Memory B cell (primary cell): Measurements from ENCODE around the gene STK35.

Experiments used
- ATAC-seq: fragments of 150-1000 bp; cut with Tn5 transposase; 2 replicates; pipeline ENCODE4 v1.10.0; 2021; ENCODE audit warnings: low read depth, mild to moderate bottlenecking, moderate library complexity
- DNase-seq, 2 donors: peaks; one replicate each; pipeline ENCODE4 v3.0.0; 2022; ENCODE audit warnings: low spot score in 2 of 2
- H3K27ac Mint-ChIP-seq: one replicate; pipeline ENCODE4 v1.8.0; 2022; ENCODE audit warnings: mild to moderate bottlenecking, moderate library complexity, mixed read lengths
- H3K27me3 Mint-ChIP-seq: one replicate; pipeline ENCODE4 v1.8.0; 2022; ENCODE audit warnings: mixed read lengths
- H3K36me3 Mint-ChIP-seq: one replicate; pipeline ENCODE4 v1.8.0; 2022; ENCODE audit warnings: mild to moderate bottlenecking, mixed read lengths
- H3K4me1 Mint-ChIP-seq: one replicate; pipeline ENCODE4 v1.8.0; 2022; ENCODE audit warnings: mixed read lengths
- H3K4me3 Mint-ChIP-seq: one replicate; pipeline ENCODE4 v1.8.0; 2022; ENCODE audit warnings: mild to moderate bottlenecking, moderate library complexity, mixed read lengths
- H3K9me3 Mint-ChIP-seq: one replicate; pipeline ENCODE4 v1.8.0; 2022; ENCODE audit warnings: mixed read lengths

The STK35 gene

DNA sequence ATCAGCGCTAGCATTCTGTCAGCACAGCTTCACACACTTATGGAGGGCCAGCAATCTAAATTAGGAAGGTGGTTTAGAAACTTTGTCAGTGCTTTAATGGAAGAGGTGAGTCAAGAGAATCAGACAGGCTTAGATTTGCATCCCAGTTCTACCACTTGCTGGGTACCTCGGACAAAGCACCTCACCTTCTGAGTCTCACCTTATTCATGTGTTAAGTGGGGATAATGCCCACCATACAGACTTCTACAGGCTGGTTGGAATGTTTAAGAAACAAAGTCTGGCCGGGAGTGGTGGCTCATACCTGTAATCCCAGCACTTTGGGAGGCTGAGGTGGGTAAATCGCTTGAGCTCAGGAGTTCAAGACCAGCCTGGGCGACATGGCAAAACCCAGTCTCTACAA, 12.2 kb upstream of the STK35 start:
- Mint-ChIP-seq H3K27ac (no peak overlapping the region), H3K9me3 (no peaks in the 10 kb centered on the region), H3K4me1 (peaks cover 3% of the 10 kb centered on the region), H3K27me3 (peaks cover 14% of the 10 kb centered on the region), H3K4me3 (no peak overlapping the region), H3K36me3 (no peaks in the 10 kb centered on the region)
- DNase-seq (no peak), ATAC-seq (no peak)

DNA sequence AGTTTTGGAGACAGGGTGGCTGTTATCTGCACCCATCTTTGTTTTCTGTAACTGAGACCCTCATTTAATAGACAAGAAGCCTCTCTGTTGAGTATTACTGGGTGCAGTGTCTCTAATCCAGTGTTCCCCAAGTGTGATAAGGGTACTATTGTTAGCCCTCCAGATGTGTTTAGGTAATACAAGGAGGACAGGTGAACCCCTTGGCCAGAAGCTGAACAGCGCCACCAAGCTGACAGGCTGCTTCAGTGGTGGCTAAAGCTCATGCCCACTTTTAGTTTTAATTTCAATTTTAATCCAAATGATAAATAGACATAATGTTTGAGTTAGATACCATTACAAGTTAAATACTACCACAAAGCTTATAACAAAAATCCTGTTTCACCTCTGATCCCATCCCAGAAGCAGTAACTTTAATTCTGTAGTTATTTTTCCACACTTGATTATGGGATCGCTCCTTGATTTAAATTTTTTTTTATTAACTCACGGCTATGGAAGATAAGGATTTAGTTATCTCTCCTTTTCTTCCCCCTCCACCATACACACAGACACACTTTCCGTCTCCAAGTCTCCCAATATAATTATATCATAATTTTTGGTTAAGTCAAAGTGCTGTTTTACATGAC, 8.4 kb upstream of the STK35 start:
- Mint-ChIP-seq H3K27ac (peak overlapping the region; percentile 86), H3K36me3 (no peaks in the 10 kb centered on the region), H3K4me1 (peaks cover 3% of the 10 kb centered on the region), H3K9me3 (no peaks in the 10 kb centered on the region), H3K27me3 (peaks cover 15% of the 10 kb centered on the region), H3K4me3 (no peak overlapping the region)
- DNase-seq: peak in 1 of 2 donors; percentile 31
- peak; percentile 72 for ATAC-seq

DNA sequence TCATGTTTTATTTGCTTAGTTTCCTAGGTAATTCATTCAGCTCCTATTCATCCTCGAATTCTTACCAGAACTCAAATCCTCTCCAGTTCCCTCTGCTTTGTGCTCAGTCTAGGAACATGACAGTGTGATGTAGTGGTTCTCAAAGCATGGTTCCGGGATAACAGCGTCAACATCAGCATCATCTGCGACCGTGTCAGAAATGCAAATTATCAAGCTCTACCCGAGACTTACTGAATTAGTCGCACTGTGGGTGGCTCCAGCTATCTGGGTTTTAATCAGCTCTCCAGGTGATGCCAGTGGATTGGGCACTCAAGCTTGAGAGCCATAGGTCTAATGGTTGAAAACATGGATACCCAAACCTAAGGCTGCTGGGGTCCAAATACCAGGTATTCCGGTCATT, 7.7 kb upstream of the STK35 start:
- Mint-ChIP-seq H3K27ac (peak overlapping the region; percentile 86), H3K9me3 (no peaks in the 10 kb centered on the region), H3K36me3 (no peaks in the 10 kb centered on the region), H3K27me3 (peaks cover 12% of the 10 kb centered on the region), H3K4me3 (no peak overlapping the region), H3K4me1 (peaks cover 3% of the 10 kb centered on the region)
- ATAC-seq (peak; percentile 96), DNase-seq (peak in 1 of 2 donors; percentile 5)

DNA sequence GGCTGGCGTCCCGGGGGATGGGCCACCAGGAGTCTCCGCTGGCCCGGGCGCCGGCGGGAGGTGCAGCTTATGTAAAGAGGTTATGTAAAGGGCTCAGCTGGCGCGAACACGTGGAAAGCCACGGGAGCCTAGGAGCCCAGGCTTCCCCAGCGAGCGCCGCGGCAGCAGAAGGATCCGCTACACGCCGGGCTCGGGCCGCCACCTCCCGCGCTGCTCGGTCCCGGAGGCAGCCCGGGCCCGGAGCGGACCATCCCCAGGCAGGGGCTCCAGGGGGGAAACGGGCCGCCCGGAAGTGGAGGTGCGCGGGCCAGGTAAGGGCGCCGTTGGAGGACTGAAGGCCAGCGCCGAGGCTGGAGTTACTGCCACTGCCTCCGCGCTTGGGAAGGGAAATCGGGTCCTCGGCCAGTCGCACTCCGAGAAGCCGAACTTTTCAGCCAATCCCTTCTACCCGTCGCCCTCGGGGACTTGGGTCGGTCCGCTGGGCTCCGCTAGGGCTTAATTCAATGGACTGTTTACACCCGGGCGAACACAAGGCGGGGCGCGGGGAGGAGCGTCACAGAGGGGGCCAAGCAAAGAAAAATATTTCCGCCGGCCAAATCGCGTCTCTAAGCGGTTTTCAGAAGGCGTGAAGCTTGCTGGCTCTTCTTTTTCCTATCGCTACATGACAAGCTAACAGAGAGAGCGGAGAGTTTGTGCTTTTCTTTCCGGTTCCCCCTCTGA, 398 bp downstream of the STK35 start:
- peak overlapping the region; percentile 100 for H3K27ac Mint-ChIP-seq
- DNase-seq: peak; percentile 90 to 91
- ATAC-seq: peak; percentile 78
- peaks cover 8% of the 10 kb centered on the region for H3K36me3 Mint-ChIP-seq
- H3K27me3 Mint-ChIP-seq: no peaks in the 10 kb centered on the region
- no peaks in the 10 kb centered on the region for H3K9me3 Mint-ChIP-seq
- H3K4me3 Mint-ChIP-seq: peak overlapping the region; percentile 93
- H3K4me1 Mint-ChIP-seq: peaks cover 25% of the 10 kb centered on the region

DNA sequence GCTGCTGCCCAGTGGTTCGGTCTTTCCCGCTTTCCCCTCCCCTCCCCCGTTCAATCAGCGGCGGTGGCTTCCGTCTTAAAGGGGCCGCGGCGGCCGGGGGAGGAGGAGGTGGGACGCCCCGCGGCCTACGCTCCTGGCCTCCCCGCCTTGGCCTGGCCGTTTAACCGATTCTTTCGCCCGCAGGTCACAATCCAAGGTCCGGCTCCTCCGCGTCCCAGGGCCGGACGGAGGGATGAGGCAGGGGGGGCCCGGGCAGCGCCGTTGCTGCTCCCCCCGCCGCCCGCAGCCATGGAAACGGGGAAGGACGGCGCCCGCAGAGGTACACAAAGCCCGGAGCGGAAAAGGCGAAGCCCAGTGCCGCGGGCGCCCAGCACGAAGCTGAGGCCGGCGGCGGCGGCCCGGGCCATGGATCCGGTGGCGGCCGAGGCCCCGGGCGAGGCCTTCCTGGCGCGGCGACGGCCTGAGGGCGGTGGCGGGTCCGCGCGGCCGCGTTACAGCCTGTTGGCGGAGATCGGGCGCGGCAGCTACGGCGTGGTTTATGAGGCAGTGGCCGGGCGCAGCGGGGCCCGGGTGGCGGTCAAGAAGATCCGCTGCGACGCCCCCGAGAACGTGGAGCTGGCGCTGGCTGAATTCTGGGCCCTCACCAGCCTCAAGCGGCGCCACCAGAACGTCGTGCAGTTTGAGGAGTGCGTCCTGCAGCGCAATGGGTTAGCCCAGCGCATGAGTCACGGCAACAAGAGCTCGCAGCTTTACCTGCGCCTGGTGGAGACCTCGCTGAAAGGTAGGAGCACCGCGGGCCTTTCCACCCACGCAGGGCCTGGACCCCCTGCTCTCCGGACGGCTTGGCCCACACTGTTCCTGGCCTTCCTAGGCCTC, 1.2 kb downstream of the STK35 start:
- H3K27me3 Mint-ChIP-seq: no peaks in the 10 kb centered on the region
- H3K36me3 Mint-ChIP-seq: peaks cover 10% of the 10 kb centered on the region
- H3K4me3 Mint-ChIP-seq: peak overlapping the region; percentile 93
- peak; percentile 67 for ATAC-seq
- peak overlapping the region; percentile 100 for H3K27ac Mint-ChIP-seq
- H3K4me1 Mint-ChIP-seq: peaks cover 32% of the 10 kb centered on the region
- DNase-seq: peak in 1 of 2 donors; percentile 87
- H3K9me3 Mint-ChIP-seq: no peaks in the 10 kb centered on the region

DNA sequence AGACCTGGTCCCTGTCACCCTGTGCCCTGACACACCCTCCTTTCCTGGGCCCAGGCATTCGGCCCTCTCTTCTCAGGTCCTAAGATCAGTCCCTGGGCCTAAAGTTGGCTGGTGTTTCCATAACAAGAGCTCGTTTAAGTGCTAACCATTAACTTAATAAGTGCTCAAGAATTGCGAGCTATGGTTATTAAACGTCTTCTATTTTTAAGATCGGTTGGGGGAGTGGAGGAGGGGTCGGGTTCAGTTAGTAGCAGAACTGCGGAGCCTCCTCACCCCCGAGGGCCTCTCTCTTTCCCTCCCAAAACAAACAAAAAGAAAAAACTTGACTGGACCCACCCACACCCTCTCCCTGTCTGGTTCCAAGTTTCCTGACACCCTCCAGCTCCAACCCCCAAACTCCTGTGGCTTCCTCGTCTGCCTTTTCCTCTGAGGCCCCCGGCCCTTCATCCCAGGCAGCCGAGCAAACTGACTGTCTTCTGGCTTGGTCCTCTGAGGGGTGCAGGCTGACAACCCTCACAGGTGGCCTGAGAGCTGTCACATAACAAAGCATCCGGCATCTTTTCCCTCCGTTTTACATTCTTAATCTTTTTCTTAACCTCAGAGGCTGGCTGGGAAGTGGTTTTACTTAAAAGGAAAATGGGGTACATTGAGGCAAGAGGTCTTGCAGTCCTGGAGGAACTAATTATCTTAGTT, 2.0 kb downstream of the STK35 start:
- Mint-ChIP-seq H3K4me1 (peaks cover 39% of the 10 kb centered on the region), H3K9me3 (no peaks in the 10 kb centered on the region), H3K4me3 (peak overlapping the region; percentile 93), H3K27me3 (no peaks in the 10 kb centered on the region), H3K36me3 (peaks cover 10% of the 10 kb centered on the region), H3K27ac (peak overlapping the region; percentile 100)
- DNase-seq: no peak
- ATAC-seq: no peak

DNA sequence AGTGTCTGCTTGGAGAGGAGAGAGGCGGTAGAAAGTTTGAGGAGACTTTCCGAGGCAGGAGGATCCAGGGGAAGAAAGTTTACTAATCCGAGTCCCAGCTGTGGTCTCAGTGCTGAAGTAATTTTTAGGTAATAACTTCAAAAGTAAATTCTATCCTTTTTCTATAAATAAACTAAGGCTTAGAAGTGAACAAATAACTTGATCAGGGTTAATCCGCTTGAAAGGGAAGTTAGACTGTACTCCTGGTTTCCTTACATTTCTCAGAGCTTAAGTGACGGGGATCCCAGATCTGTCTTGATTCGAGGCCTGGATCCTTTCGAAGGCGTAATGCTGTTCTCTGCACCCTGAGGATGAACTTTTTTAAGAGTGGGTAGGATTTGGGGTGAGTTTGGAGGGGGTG, 2.6 kb downstream of the STK35 start:
- DNase-seq (no peak), ATAC-seq (no peak)
- Mint-ChIP-seq H3K9me3 (no peaks in the 10 kb centered on the region), H3K4me3 (peak overlapping the region; percentile 93), H3K27ac (peak overlapping the region; percentile 100), H3K4me1 (peaks cover 45% of the 10 kb centered on the region), H3K36me3 (peaks cover 13% of the 10 kb centered on the region), H3K27me3 (no peaks in the 10 kb centered on the region)

DNA sequence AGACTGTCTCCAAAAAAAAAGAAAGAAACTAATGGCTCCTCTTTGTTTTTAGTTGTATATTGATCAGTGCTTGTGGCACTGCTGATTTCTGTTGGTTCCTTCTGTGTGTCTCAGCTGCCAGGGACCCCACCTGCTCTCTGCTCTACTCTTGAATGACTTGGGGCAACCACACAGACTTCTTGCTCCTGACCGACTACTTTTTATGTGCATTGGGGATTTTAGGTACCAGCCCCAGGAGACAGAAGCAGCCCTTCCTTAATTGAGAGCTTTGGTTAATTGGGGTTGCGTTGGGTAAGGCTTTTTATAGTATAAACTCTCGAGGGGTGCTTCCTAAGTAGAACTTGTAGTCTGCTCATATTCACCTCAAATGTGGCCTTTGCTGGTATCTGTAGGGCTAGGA, 6.9 kb downstream of the STK35 start:
- no peaks in the 10 kb centered on the region for H3K27me3 Mint-ChIP-seq
- ATAC-seq: peak; percentile 87
- peak overlapping the region; percentile 39 for H3K4me3 Mint-ChIP-seq
- peak overlapping the region; percentile 48 for H3K27ac Mint-ChIP-seq
- peaks cover 66% of the 10 kb centered on the region for H3K4me1 Mint-ChIP-seq
- no peak for DNase-seq
- peaks cover 13% of the 10 kb centered on the region for H3K36me3 Mint-ChIP-seq
- H3K9me3 Mint-ChIP-seq: no peaks in the 10 kb centered on the region

DNA sequence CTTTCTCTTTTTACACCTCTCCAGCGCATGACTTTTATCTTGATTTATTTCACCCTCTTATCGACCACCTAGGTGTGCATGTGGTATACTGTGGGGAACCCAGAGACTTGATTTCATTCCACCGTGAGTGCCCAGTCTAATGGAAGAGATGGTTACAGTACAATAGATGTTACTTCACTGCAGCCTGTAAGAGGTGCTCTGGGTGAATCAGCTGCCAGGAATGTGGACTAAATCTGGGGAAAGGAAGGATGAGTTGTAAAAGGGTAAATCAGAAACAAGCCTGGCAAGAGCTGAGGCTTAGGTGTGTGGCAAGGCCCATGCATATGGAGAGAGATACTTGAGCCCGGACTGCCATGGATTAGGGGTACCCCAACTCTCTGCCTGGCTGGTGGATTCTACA, 7.4 kb downstream of the STK35 start:
- ATAC-seq: no peak
- Mint-ChIP-seq H3K9me3 (no peaks in the 10 kb centered on the region), H3K36me3 (peaks cover 13% of the 10 kb centered on the region), H3K4me3 (peak overlapping the region; percentile 8), H3K4me1 (peaks cover 63% of the 10 kb centered on the region), H3K27me3 (no peaks in the 10 kb centered on the region), H3K27ac (peak overlapping the region; percentile 48)
- DNase-seq: no peak

DNA sequence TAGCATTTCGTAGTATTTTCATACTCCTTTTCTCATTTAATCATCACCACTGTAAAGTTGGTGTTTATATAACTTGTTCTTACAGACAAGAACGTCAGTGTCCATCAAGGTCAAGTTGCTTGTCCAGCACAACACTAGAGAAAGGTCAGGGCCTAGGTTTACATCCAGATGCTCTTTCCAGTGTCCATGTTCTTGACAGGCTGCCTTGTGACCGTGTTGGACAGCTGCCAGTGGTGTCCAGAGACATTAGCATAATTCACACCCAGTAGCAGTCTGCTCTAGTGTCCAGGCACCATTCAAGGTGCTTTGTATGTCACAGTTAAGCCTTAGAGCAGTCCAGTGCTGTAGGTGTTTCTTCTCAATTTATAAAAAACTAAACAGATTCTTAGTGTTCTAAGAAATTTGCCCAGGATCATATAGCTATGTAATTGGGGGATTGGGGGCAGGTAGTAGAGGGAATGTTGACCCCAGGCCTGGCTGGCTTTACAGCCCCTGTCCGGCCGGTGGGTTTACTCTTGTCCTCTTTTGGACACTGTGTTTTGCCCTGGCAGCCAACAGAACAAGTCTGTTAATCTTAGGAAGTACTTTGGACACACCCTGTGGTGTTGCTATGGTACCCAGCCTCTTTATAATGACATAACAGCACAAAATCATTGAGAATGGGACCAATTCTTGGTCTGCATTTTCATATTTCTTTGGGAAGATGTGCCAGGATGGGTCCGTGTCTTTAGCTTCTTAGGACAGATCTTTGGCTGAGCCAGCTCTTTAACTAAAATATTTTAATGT, 8.0 kb downstream of the STK35 start:
- ATAC-seq (no peak), DNase-seq (no peak)
- no peaks in the 10 kb centered on the region for H3K9me3 Mint-ChIP-seq
- H3K4me1 Mint-ChIP-seq: peaks cover 65% of the 10 kb centered on the region
- peak overlapping the region; percentile 48 for H3K27ac Mint-ChIP-seq
- peaks cover 16% of the 10 kb centered on the region for H3K36me3 Mint-ChIP-seq
- H3K4me3 Mint-ChIP-seq: no peak overlapping the region
- no peaks in the 10 kb centered on the region for H3K27me3 Mint-ChIP-seq

DNA sequence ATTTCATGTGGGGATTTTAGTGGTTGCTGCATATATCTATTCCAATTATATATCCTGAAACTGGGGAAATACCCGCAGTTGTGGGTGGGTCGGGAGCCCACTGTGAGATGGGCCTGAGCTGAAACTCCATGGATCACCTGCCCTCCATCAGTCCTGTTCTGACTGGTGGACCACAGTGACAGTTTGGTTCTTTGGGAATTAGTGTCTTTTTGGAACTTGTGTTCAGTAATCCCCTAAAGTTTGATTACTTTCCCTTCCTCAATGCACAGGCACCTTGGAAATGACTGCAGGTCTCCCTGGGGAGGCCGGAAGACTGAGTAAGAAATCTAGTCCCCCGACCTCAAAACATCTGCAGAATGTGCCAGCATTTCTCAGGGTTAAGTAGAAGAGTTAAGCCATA, 11.3 kb downstream of the STK35 start:
- peaks cover 13% of the 10 kb centered on the region for H3K36me3 Mint-ChIP-seq
- peaks cover 53% of the 10 kb centered on the region for H3K4me1 Mint-ChIP-seq
- H3K27ac Mint-ChIP-seq: peak overlapping the region; percentile 20
- H3K9me3 Mint-ChIP-seq: no peaks in the 10 kb centered on the region
- H3K27me3 Mint-ChIP-seq: no peaks in the 10 kb centered on the region
- H3K4me3 Mint-ChIP-seq: no peak overlapping the region
- DNase-seq (no peak), ATAC-seq (no peak)

DNA sequence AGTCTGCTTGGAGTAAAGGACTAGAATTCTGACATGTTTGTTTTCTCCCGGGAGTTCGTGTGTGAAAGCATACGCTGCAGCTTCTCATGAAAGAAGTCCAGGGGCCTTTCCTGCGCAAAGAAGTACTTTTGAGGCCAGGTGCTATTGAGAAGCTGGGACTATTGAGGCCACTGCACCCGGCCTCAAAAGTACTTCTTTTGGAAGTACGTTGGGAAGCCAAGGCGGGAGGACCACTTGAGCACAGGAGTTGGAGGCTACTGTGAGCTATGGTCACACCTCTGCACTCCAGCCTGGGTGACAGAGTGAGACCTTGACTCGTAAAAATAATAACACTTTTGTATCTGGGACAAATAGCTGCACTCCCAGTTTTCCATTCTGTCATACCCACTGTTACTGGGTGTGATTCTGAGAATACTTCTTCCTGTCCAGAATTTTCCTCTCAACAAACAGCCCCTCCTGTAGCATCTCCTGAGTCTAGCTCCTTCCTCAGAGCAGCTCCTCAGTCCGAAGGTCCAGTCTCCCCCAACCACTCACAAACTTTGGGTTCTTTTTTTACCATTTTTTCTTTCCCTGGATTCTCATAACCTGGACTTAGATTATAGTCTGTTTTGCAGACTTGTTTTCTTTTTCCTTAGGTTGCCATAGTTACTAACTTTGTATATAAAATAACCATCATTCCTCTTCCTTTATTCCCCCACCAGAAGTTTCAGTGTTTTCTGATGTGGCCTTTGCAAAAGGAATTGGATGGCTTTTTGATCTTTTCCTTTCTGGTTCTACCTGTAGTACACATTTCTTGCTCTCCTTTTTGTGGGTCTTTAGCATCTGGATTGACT, 12.7 kb downstream of the STK35 start:
- H3K4me3 Mint-ChIP-seq: no peak overlapping the region
- H3K27ac Mint-ChIP-seq: peak overlapping the region; percentile 72
- H3K9me3 Mint-ChIP-seq: no peaks in the 10 kb centered on the region
- no peaks in the 10 kb centered on the region for H3K27me3 Mint-ChIP-seq
- DNase-seq (no peak), ATAC-seq (no peak)
- H3K4me1 Mint-ChIP-seq: peaks cover 48% of the 10 kb centered on the region
- peaks cover 18% of the 10 kb centered on the region for H3K36me3 Mint-ChIP-seq
